ENCODE results near the gene LCN12. TPM values are rescaled to one million over a fixed set of nuclear protein-coding genes. Genes with fewer than 3 reads are reported as not detected.

LCN12 gene
- polyA plus RNA-seq, 10 donors = 0.25 to 1.2 (median 0.68) TPM

DNA sequence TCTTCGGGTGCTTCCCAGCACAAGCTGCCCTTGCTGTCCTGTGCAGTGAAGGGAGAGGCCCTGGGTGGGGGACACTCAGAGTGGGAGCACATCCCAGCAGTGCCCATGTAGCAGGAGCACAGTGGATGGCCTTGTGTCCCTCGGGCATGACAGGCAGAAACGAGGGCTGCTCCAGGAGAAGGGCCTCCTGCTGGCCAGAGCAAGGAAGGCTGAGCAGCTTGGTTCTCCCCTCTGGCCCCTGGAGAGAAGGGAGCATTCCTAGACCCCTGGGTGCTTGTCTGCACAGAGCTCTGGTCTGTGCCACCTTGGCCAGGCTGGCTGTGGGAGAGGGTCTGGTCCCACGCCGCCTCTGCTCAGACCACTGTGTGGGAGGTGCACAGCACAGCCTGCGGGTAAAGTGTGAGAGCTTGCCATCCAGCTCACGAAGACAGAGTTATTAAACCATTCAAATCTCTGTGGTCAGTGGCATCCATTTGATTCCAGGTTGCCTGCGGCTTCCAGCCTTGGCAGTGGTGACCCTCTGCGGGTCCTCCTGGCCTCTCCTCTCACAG, 25.8 kb upstream of the LCN12 start:
- no peak for DNase-seq

- DNase-seq = no peak
Observed at GRCh38 chr9:136926749-136927148, 25.3 kb upstream of the LCN12 start.

- DNase-seq = no peak
Observed at GRCh38 chr9:136927343-136928271, 24.5 kb upstream of the LCN12 start.

DNA sequence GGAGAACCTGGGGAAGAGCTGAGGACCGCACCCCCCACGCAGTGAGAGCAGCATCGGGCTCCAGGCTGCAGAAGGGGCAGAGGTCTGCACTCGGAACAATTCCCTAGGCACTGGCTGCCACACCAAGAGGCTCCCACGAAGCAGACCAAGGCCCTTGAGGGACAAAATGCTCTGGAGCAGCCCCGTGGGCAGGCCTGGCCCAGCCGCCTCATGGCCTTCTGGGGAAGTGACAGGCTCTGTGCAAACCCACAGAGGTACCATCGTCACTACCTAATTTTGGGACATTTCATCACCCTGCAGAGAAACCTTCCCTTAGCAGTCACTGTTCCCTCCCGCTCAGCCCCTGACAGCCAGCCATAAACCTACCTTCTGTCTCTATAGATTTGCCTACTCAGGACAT, 23.5 kb upstream of the LCN12 start:
- DNase-seq = no peak

- DNase-seq = no peak
Observed at GRCh38 chr9:136930014-136930413, 22.1 kb upstream of the LCN12 start.

DNA sequence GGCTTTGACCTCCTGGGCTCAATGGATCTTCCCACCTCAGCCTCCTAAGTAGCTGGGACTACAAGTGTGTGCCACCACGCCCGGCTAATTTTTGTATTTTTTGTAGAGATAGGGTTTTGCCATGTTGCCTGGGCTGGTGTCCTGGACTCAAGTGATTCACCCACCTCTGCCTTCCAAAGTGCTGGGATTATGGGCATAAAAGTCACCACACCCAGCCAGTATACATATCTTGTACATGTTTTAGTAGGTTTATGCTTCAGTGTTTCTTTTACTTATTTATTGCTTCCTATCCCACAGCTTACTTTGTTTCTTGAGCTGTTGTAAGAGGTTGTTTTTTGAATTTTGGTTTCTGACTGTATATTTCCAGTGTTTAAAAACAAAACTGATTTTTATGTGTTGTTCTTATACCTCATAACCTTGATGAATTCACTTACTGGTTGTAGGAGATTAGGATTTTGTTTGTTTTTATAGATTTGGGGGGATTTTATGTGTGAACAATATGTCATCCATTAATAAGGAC, 20.4 kb upstream of the LCN12 start:
- no peak for DNase-seq

DNA sequence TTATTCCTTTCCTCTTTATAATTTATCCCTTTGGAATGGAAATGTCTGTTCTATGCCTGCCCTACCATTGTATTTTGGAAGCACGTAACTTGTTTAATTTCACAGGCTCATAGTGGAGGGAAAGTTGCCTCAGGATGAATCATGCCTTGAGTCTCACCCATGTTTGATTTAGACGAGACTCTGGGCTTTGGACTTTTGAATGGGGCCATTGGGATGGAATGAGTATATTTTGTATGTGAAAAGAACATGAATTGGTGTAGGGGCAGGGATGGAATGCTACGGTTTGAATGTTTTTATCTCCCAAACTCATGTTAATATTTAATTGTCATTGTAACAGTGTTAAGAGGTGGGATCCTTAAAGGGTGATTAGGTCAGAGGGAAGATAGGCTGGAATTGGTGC, 17.8 kb upstream of the LCN12 start:
- DNase-seq = no peak

DNA sequence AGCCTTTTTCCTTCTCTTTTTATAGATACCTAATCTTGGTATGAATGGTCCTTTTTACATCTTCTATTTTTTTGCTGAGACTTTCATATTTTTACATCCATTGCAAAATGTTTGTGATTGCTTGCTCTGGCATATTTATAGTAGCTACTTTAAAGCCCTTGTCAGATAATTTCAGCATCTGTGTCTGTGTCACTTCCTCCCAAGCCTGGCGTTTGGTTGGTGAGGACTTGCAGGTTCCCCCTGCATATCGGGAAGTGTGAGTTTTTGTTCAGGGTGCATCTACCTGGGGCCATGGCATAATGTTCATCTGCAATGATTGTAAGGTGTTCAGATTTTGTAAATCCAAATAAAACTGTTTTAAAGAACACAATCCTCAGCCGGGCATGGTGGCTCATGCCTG, 16.4 kb upstream of the LCN12 start:
- no peak for DNase-seq

DNA sequence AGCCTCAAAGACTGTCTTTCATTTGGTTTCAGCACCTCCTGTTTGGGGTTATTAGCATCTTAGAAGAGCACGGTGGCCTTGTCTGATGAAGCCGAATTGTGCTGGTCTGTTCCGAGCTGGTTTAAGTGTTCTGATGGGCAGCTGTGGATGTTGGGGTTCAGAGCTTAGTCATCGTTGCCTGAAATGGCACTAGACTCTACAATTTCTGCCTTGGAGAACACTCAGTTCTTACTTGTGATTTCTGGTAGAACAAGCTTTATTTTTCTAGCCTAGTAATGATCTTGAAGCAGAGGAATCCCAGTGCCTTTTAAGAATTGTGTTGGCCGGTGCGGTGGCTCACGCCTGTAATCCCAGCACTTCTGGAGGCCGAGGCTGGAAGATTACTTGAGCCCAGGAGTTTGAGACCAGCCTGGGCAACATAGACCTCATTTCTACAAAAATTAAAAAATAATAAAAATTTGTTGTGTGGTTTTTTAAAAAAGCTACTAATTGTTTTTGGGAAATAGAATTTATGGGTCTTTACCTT, 15.4 kb upstream of the LCN12 start:
- DNase-seq = peak in 1 of 3 donors; percentile 0

GRCh38 chr9:136937186-136938001, 14.7 kb upstream of the LCN12 start:
- peak in 1 of 3 donors; percentile 1 for DNase-seq

GRCh38 chr9:136939431-136939995, 12.6 kb upstream of the LCN12 start:
- DNase-seq = peak in 1 of 3 donors; percentile 0

- DNase-seq = peak in 1 of 3 donors; percentile 3
Observed at GRCh38 chr9:136939996-136940525, 12.0 kb upstream of the LCN12 start.

DNA sequence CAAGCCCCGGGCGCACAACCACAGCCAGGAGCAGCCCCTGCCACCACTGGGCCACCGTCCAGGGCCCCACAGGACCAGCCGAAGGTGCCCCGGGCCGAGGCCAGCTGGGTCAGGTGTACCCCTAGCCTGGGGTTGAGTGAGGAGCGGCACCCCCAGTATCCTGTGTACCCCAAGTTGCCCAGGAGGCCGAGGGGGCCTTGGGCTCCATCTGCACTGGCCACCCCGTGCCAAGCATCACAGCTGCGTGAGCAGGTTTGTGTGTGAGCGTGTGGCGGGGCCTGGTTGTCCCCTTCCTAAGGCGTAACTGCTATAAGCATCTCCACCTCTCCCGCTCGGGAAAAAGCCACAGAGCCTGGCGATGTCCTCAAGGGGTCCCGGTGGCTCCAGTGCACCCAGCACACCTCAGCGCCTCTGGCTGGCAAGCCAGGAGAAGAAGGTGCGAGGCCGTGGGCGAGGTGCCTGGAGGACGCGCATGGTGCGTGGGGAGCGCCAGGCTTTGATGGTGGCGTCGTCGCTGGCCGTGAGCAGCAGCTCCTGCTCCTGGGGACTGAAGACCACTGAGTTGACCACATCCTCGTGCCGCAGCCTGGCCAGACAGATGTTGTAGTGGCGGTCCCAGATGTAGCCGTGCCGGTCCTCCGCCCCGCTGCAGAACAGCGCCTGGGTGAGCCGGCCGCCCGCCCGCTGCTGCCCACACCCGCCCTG, 11.4 kb upstream of the LCN12 start:
- DNase-seq = peak in 1 of 3 donors; percentile 0

- no peak for DNase-seq
Observed at GRCh38 chr9:136941231-136942111, 10.6 kb upstream of the LCN12 start.

DNA sequence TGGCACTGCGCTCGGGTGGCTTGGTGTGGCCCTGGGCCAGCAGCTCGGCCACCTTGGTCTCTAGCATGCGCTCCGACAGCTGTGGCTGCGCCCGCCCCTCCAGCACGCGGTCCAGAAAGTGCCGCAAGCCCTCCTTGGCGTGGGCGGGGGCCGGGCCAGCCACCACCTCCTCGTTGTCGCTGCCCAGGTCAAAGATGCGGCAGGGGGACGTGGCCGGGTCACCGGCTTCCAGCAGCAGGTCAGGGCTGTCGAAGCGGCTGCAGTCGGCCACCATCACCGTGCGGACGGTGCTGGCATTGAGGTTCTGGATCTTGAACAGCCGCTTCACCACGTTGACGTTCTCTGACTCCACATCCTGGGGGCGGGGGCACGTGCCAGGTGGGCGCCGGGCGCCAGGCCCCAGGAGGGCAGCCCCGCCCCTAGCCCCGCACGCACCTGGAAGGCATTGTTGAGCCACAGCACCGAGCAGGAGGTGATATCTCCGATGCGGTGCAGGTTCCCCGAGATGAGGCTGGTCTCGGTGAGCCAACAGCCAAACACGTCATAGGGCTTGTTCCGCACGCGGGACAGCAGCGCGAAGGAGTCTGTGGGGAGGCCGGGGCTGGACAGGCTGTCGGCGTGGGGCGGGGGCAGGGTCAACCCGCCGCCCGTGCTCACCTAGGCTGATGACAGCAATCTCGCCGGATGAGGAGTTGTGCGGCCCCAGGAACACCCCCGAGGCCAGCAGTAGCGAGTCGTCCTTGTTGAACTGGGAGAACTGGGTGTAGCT, 9.8 kb upstream of the LCN12 start:
- peak in 1 of 3 donors; percentile 6 for DNase-seq

DNA sequence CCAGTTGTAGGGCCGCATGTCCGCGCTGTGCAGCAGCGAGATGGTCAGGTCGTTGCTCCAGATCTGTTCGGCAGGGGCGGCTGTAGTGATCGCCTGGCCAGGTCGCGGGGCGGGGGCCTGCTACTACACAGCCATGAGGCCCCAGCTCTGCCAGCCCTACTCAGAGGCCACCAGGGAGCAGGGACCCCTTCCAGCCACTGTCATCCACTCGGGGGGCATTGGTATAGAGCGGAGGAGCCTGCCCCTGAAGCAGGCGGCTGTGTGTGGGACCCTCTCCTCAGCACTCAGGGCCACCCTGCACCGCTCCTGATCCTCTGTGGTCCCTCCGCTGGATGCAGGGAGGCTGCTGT, 9.2 kb upstream of the LCN12 start:
- DNase-seq = peak in 1 of 3 donors; percentile 5

GRCh38 chr9:136943291-136944211, 8.5 kb upstream of the LCN12 start:
- DNase-seq = peak in 1 of 3 donors; percentile 7

DNA sequence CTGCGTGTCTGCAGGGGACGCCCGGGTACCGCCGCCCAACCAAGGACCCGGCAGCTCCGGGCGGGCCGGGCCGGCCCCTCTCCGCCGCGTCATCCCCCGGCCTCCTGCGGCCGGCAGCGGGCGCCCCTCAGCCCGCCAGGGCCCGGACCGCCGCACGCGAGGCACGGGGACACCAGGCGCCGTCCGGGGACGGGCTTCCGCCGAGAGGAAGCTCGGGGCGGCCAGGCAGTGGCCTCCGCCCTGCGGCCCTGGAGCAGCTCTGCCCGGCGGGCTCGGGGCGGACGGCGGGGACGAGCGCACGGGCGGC, 7.9 kb upstream of the LCN12 start:
- DNase-seq = no peak

Data from muscle of back (tissue), 11 donors.